HK-2 (cell line): ENCODE data around the gene ST6GALNAC2.
"Not testable (repeated sequence)": the region's sequence is repeated elsewhere in the genome, so short reads cannot be mapped to it uniquely, and the experiment has no call there.

Experiments
- DNase-seq: peaks from one replicate; pipeline ENCODE4 v3.0.0-alpha.2; 2018; ENCODE audit not compliant: unreplicated experiment

The ST6GALNAC2 gene

DNA sequence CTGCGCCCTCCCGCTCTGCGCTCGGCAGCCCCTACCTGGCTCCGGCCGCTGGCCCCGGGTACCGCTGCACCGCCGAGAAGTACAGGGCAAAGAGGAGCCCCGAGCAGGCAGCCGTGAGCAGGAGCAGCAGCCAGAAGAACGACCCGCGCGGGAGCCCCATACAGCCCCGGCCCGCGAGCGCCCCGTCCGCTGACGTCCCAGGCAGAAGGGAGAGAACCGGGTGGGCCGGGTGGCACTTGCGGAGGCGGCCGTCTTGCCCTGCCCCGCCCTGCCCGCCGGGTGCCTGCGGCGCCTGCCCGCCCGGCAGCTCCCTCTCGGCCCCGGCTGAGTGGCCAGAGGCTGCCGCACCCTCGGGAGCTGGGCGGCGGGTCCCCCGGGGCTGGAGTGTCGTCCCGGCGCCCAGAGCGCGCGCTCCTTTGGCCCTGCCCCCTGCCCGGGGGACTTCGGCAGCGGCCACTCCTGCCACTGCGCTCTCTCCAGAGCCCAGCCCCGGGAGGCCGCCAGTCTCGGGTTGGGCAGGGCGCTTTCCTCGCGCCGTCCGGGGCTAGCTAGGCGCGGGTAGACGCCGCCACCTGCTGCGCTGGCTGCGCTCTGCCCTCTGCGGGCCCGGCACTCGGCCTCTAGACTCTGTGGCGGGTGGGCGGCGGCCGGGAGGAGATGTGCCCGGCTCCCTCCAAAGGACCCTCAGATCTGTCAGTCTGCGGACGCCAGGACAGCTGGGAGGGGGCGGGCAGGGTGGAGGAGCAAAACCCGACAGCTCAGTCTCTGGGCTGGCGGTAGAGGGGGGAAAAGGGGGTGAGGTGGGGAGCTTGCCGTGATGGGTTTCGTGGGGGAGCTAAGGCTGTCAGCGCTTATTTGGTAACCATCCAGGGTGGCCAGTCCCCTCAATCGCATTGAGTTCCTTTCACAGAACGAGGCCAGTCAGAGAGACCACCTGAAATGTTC lies at the start of gene ST6GALNAC2:
ST6GALNAC2 (minus strand) TSS at position 212 of the 945 bp plus-strand sequence; CDS start at position 160, 52 bp downstream.
- peak; percentile 64 for DNase-seq

DNA sequence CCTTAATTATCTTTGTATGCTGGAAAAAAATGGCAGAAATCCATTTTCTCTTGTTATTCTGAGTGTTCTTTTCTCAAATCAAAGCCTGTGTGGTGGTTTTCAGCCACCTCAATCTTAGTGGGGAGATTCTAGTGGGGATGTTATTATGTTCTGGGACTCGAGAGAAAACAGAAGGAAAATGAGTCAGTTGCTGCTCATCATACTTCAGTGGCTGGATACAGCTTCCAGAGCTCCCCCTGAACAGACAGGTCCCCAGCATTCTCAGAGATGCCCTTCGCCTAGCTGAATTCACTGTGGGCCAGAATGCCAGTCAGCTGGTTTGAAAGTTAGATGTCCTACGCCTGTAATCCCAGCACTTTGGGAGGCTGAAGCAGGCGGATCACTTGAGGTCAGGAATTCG lies 49.4 kb upstream of the ST6GALNAC2 start:
- no peak for DNase-seq

DNA sequence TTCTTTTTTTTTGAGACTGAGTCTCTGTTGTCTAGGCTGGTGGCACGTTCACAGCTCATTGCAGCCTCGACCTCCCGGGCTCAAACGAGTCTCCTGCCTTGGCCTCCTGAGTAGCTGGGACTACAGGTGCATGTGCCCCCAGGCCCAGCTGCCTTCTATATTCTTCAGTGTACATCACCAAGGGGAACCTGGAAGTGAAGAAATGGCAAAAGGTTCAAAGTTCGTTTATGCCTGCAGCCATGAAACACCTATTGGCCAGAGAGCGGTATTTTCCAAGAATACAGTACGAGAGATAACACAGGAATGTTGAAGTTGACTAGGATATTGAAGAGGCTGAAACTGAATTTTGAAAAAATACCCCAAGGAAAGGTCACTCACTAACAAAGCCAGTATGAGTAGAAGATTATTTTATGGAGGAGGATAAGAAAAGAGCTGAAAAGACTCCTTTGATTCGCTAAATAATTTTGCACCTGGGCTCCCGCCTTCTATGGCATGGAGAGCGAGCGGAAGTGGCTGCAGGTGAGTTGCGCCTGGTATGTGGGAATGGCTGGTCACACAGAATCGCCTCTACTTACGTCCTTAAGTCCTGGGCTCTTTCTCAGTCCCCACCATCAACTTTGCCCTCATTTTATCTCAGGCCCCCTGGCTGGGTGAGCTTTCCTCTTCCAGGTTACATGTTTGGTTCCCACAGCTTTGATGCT lies 48.1 kb upstream of the ST6GALNAC2 start:
- no peak for DNase-seq

DNA sequence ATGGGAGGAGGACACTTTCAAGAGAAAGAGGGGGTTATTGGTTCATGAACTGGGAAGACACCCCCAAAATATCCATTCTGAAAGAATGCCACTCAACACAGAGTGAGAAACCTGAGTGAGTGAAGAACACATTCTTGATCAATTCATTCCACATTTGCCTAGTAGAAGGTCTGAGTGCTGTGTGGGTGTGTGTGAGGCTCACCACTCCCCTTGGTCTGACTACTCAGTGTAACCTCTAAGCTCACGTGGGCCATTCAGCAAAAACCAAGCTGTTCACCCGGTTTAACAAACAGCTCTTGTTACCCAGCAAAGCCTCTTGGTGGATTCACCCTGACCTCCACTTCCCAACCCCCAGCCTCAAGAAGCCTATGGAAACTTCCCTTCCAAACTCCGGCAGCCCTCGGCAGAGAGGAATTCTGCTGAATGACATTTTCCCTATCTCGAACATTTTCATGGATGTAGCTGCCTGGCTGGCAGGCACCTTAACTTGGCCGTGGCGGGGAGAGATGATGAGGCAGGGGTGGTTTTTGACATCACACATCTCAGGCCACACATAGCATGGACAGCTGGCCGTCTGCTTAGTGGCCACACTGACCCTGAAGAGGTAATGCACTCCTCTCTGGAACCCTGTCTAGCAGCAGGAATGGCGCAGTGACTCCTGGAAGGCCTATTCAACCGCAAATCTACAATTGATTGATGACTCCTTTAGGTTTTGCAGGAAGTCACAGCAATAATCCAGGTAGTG lies 46.3 kb upstream of the ST6GALNAC2 start:
- DNase-seq, result no peak

DNA sequence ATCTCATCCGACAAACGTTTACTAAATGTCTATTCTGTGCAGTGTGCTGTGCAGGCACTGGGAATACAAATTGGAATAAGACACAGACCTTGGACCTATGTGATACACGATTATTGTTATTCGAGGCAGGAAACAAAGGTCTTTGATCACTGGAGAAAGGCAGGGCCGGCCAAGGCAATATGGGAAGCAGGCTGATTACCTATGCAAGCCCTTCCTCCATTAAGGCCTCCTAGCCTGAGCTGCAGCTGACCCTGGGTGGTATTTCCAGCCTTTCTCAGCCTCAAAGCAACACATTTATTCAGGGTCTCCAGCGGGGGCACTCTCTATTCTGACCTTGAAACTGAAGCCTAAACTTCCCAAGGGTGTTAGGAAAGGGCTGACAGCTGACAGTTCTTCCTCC lies 44.5 kb upstream of the ST6GALNAC2 start:
- no peak for DNase-seq

GRCh38 chr17:76627510-76627909 lies 41.9 kb upstream of the ST6GALNAC2 start:
- no peak for DNase-seq

DNA sequence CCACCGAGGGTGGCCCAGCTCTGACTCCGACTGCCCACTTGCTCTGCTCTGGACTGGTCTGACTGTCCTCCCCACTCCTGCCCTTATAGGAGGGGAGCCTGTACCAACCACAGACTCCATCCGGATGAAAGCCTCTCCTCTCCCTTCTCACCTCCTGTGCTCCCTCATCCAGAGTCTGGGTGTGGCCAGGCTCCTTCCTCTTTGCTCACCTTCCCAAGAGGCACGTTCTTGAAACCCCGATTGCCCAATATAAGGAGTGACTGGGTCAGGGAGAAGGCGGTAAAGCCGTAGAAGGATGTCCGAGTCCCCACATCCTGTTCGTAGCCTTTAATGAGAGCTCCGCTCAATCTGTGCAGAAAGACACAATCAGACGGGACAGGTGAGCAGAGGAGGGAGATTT lies 40.8 kb upstream of the ST6GALNAC2 start:
- no peak for DNase-seq

DNA sequence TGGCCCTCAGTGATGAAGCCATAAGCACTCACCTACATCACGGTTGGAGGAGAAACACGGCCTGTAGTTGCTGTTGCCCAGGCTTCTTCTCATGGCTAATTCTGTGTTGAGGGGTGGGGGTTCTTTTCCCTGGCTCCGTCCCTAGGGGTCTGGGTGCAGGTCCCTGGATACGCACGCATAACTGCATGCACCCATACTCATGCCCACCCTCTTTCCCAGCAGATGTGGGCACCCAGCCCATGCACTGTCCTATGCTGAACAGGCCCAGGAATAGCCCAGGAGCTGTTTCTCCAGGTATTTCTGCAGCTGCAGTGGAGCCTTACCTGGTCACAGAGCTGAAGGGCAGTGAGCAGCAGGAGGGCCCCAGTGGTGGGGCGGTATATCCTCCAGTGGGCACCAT lies 39.8 kb upstream of the ST6GALNAC2 start:
- DNase-seq, result no peak

DNA sequence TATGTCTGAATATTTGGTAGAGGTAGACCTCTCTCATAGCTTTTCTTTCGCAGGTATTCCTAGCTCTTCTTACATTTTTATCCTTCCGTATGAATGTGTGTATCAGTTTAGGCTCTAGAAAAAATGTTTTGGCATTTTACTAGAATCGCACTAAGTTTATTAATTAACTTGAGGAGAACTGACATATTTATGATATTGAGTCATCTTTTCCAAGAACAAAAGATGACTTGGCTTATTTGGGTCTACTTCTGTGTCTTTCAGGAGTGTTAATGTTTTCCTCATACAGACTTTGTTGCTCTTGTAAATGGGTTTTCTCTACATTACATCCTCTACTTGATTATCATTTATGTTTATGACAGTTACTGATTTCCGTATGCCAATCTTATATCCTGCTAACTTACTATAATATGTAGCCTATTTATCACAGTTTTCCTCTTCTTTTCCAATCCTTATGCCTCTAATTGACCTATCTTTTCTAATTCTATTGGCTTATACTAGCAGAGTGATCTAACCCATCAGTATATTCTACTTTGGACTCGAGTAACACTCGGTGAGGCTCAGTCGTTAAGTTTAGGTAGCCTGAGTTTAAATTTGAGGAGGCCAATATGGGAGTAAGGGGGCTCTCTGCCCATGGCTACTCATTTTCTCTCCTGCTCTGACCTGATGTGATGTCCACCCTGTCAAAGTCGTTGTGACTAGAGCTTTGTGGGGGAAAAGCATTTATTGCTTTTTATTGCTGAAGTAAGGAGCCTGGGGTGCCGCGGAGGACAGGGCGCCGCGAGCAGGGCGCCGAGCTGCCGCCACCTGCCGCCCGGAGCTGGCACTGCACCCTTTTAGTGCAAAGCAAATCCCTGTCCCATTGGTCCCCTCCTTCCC lies 37.8 kb upstream of the ST6GALNAC2 start:
- peak; percentile 71 for DNase-seq

- DNase-seq, result no peak
These were observed 32.2 kb upstream of the ST6GALNAC2 start for GRCh38 chr17:76617838-76618237.

DNA sequence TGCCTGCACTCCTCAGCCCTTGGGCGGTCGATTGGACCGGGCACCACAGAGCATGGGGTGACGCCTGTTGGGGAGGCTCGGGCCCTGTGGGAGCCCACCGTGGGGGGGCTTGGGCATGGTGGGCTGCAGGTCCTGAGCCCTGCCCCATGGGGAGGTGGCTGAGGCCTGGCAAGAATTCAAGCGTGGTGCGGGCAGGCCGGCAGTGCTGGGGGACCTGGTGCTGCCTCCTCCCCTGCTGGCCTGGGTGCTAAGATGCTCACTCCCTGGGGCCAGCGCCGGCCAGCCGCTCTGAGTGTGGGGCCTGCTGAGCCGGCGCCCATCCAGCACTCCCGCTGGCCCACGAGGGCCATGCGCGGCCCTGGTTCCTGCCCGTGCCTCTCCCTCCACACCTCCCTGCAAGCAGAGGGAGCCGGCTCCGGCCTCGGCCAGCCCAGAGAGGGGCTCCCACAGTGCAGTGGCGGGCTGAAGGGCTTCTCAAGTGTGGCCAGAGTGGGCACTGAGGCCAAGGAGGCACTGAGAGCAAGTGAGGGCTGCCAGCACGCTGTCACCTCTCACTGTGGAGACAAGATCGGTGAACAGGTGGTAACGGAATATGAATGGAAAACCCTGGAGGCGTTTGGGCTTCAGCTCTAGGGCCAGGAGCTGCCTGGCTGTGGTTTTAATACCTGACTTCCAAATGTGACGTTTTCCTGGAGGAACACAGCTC lies 29.4 kb upstream of the ST6GALNAC2 start:
- no peak for DNase-seq

- DNase-seq, result not testable (repeated sequence)
These were observed 28.6 kb upstream of the ST6GALNAC2 start for GRCh38 chr17:76614064-76614759.

DNA sequence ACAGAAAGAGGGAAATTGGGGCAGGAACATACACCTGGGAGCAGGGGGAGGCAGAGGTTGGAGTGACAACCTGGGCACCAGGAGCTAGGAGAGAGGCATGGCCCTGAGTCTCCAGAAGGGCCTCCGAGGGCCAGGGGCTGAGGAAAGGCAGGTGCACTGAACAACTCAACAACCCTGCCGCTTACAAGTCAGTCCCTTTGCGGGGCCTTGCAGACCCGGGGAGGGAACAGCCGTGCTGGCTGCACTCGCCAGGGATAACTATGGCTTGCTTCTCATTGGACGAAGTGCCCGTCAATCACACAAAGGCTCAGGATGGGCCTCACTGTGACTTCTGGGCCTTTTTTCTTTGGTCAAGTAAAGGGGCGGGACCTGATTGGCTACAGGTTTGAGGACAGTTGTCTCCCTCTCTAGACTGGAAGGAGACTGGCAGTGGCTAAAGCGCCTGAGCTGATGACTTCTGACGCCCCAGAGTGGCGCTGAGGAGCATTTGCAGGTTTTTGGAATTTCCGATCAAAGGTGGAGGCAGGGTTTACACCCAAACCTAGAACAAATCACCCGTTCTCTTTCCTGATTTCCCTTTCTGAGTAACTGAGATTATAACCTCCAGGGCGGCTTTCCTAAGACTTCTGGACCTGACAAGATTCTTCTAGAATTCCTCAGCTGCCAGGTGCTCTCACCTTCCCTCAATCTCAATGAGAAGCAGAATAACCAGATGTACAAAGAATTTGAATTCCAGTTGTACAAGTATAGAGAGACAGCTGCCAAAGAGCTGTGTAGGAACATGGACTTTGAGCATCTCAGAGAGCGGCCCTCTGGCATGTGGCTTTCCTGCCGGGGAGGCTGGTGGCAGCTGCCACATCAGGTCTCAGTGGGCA lies 27.6 kb upstream of the ST6GALNAC2 start:
- no peak for DNase-seq

GRCh38 chr17:76612465-76612864 lies 26.8 kb upstream of the ST6GALNAC2 start:
- no peak for DNase-seq

- DNase-seq, result no peak
These were observed 26.1 kb upstream of the ST6GALNAC2 start for GRCh38 chr17:76611758-76612157.

DNA sequence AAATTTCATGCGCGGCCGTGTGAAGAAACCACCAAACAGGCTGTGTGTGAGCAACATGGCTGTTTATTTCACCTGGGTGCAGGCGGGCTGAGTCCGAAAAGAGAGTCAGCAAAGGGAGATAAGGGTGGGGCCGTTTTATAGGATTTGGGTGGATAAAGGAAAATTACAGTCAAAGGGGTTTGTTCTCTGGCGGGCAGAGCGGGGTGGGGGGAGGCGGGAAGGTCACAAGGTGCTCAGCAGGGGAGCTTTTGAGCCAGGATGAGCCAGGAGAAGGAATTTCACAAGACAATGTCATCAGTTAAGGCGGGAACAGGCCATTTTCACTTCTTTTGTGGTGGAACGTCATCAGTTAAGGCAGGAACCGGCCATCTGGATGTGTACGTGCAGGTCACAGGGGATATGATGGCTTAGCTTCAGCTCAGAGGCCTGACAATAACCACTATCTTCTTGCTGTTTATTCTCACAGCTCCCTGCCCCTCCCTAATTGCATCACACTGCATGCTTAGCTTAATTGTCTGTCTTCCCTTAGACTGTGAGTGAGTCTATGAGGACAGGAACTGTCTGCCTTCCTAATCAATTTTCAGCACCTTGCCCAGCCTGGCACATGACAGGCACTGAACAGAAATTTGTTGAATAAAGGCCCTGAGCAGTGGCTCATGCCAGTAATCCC lies 25.6 kb upstream of the ST6GALNAC2 start:
- not testable (repeated sequence) for DNase-seq

DNA sequence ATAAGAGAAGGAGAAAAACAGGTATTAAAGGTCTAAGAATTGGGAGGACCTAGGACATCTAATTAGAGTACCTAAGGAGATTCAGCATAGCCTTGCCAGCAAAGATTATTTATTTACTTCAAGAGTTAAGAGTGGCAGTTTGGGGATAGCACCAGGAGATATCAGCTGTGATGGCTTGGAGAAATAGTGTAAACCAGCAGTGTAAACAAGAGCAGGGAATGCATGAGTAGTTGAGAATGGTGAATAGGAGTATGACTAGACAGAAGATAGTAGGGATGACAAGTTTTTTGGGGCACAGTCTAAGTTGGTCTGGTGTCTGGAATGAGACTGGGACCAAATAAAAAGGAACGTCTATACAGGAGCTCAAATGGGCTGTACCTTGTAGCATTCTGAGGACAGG lies 21.0 kb upstream of the ST6GALNAC2 start:
- not testable (repeated sequence) for DNase-seq

GRCh38 chr17:76601065-76601464 lies 15.4 kb upstream of the ST6GALNAC2 start:
- DNase-seq, result no peak
